Stimulated activated CD8-positive, alpha-beta memory T cell treated with anti-CD3 and anti-CD28 coated beads, Interleukin-4, amount 100 ng/mL, for 4 hours (primary cell): Measurements from ENCODE around the gene FRG2C.
"Not testable (repeated sequence)": the region's sequence is repeated elsewhere in the genome, so short reads cannot be mapped to it uniquely, and the experiment has no call there.

Source experiments
- DNase-seq, 2 donors: peaks; one replicate each; pipeline ENCODE4 v3.0.0-alpha.2; 2020; ENCODE audit warnings: low read depth in 2 of 2, low spot score in 1 of 2

FRG2C gene

GRCh38 chr3:75664028-75664427 lies at the start of gene FRG2C:
Gene FRG2C, plus strand, starts transcription at chr3:75664328. Its CDS starts 52 bp downstream, at chr3:75664380.
- not testable (repeated sequence) for DNase-seq

GRCh38 chr3:75618666-75619305 lies 45.3 kb upstream of the FRG2C start:
- not testable (repeated sequence) for DNase-seq

GRCh38 chr3:75619481-75620031 lies 44.6 kb upstream of the FRG2C start:
- DNase-seq, result not testable (repeated sequence)

- DNase-seq, result not testable (repeated sequence)
Observed at GRCh38 chr3:75621772-75622171, 42.4 kb upstream of the FRG2C start.

GRCh38 chr3:75623656-75624055 lies 40.5 kb upstream of the FRG2C start:
- not testable (repeated sequence) for DNase-seq

GRCh38 chr3:75630887-75631535 lies 33.1 kb upstream of the FRG2C start:
- not testable (repeated sequence) for DNase-seq

GRCh38 chr3:75631541-75631940 lies 32.6 kb upstream of the FRG2C start:
- no peak for DNase-seq

- not testable (repeated sequence) for DNase-seq
Observed at GRCh38 chr3:75638947-75639346, 25.2 kb upstream of the FRG2C start.

- DNase-seq, result peak in 1 of 2 donors; percentile 2
Observed at GRCh38 chr3:75641107-75641517, 23.0 kb upstream of the FRG2C start.

GRCh38 chr3:75643031-75643800 lies 20.9 kb upstream of the FRG2C start:
- DNase-seq, result not testable (repeated sequence)

- DNase-seq, result not testable (repeated sequence)
Observed at GRCh38 chr3:75645548-75645947, 18.6 kb upstream of the FRG2C start.

GRCh38 chr3:75650191-75650590 lies 13.9 kb upstream of the FRG2C start:
- DNase-seq, result no peak

- DNase-seq, result not testable (repeated sequence)
Observed at GRCh38 chr3:75655101-75655904, 8.8 kb upstream of the FRG2C start.

GRCh38 chr3:75655956-75656355 lies 8.2 kb upstream of the FRG2C start:
- not testable (repeated sequence) for DNase-seq

GRCh38 chr3:75658411-75659107 lies 5.6 kb upstream of the FRG2C start:
- not testable (repeated sequence) for DNase-seq

- DNase-seq, result not testable (repeated sequence)
Observed at GRCh38 chr3:75659108-75659433, 5.1 kb upstream of the FRG2C start.

- not testable (repeated sequence) for DNase-seq
Observed at GRCh38 chr3:75665626-75666025, 1.5 kb downstream of the FRG2C start.

- not testable (repeated sequence) for DNase-seq
Observed at GRCh38 chr3:75667757-75668701, 3.9 kb downstream of the FRG2C start.

- peak; percentile 25 to 32 for DNase-seq
Observed at GRCh38 chr3:75668759-75669347, 4.7 kb downstream of the FRG2C start.
